SJCRH30 (cell line): ENCODE data around the gene CTBS. TPM values are rescaled to one million over a fixed set of nuclear protein-coding genes. Genes with fewer than 3 reads are reported as not detected.
A peak's percentile ranks its signal among the peaks of the same experiment; 100 is the strongest.

ENCODE experiments used
- DNase-seq, 2 experiments: peaks; one replicate each; pipeline ENCODE4 v3.0.0-alpha.2; 2015 to 2020
- H3K27ac ChIP-seq: fragments of 250-450 bp; sonication (Bioruptor Pico); 2 replicates; pipeline ENCODE4 v1.5.1; 2020; ENCODE audit warnings: mild to moderate bottlenecking, moderate library complexity
- H3K27me3 ChIP-seq: fragments of 250-450 bp; sonication (Bioruptor Pico); 2 replicates; pipeline ENCODE4 v1.5.1; 2020; ENCODE audit warnings: mild to moderate bottlenecking, moderate library complexity
- H3K36me3 ChIP-seq: fragments of 250-450 bp; sonication (Bioruptor Pico); 2 replicates; pipeline ENCODE4 v1.5.1; 2020; ENCODE audit warnings: mild to moderate bottlenecking, moderate library complexity
- H3K4me1 ChIP-seq: fragments of 250-450 bp; sonication (Bioruptor Pico); 2 replicates; pipeline ENCODE4 v1.5.1; 2020; ENCODE audit warnings: mild to moderate bottlenecking, moderate library complexity
- H3K4me3 ChIP-seq: fragments of 250-450 bp; sonication (Bioruptor Pico); 2 replicates; pipeline ENCODE4 v1.5.1; 2020; ENCODE audit warnings: mild to moderate bottlenecking, moderate library complexity
- H3K9me3 ChIP-seq: fragments of 250-450 bp; sonication (Bioruptor Pico); replicated peaks from 2 replicates; pipeline ENCODE4 v1.5.1; 2020; ENCODE audit warnings: mild to moderate bottlenecking, moderate library complexity
- total RNA-seq: library from RNA; depleted of rRNA; stranded (reverse); fragments of >200 nt; shearing (Covaris generic); gene quantifications from 2 replicates; pipeline ENCODE4 v1.2.3, GENCODE V29; 2014; rRNA removed

The CTBS gene
- 4.6 and 5.3 TPM in 2 replicates for total RNA-seq

DNA sequence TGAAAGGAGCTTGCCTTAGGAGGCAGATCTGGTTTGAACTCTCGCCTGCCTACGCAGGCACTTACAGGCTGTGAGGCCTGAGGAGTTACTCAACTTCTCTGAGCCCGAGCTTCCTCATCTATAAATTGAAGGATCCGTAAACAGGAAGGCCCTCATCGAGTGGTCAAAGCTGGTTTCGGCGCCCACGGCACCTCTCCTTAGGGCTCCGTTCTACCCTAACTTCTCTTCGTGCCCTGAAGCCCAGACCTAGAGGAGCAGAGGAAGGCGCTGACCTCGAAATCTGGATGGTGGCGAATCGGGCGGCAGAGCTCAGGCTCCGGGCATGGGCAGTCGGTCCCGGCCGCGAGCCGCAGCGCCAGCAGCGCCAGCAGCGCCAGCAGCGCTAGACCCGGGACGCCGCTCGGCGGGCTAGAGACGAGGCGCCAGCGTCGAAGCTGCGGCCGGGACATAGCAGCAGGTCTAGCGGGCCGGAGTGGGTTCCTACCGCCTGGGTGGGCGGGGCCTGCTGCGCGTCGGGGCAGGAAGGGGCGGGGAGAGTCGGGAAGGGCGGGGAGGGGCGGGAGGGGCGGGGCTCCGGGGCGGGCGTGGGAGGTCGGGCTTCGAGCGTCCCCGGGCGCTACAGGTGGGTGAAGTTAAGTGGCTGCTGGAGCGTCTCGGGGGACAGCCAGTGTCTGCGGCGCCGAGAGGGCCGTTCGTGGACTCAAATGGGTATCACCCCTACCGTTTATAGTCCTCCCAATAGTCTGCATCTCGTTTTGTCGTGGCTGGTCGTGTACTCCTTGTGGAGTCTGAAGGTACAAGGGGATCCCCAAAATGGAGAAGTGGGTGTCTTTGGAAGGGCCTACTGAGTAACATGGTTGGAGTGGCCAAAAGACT is at the start of gene CTBS:
TSS of gene CTBS (minus strand) at position 474 of the 876 bp plus-strand sequence. CDS start at position 449, 25 bp downstream.
- Histone ChIP-seq H3K4me1 (peaks cover 3% of the 10 kb centered on the region; the same call in 1 of the 2 replicates), H3K27ac (peak within 1 kb of the TSS; percentile 81), H3K9me3 (no peaks in the 10 kb centered on the region), H3K4me3 (peak within 1 kb of the TSS; percentile 77), H3K36me3 (no peaks in the 10 kb centered on the region), H3K27me3 (no peaks in the 10 kb centered on the region)
- DNase-seq = peak; percentile 84 to 88

GRCh38 chr1:84621553-84621952 is 47.3 kb upstream of the CTBS start:
- H3K4me1 ChIP-seq = no peaks in the 10 kb centered on the region
- H3K27me3 ChIP-seq = no peaks in the 10 kb centered on the region; the same call in 1 of the 2 replicates
- H3K4me3 ChIP-seq = no peak overlapping the region
- H3K9me3 ChIP-seq = no peaks in the 10 kb centered on the region
- no peaks in the 10 kb centered on the region for H3K36me3 ChIP-seq
- no peak for DNase-seq
- H3K27ac ChIP-seq = no peak overlapping the region

- no peaks in the 10 kb centered on the region for H3K36me3 ChIP-seq
- no peak overlapping the region for H3K27ac ChIP-seq
- no peaks in the 10 kb centered on the region for H3K4me1 ChIP-seq
- peak overlapping the region; percentile 56 for H3K4me3 ChIP-seq
- DNase-seq = peak; percentile 73 to 81
- H3K9me3 ChIP-seq = no peaks in the 10 kb centered on the region
- no peaks in the 10 kb centered on the region; the same call in 1 of the 2 replicates for H3K27me3 ChIP-seq
These were observed 46.6 kb upstream of the CTBS start for GRCh38 chr1:84620720-84621313.

GRCh38 chr1:84619383-84620102 is 45.3 kb upstream of the CTBS start:
- no peaks in the 10 kb centered on the region for H3K27me3 ChIP-seq
- H3K4me1 ChIP-seq = no peaks in the 10 kb centered on the region
- no peaks in the 10 kb centered on the region for H3K36me3 ChIP-seq
- H3K27ac ChIP-seq = no peak overlapping the region
- no peaks in the 10 kb centered on the region for H3K9me3 ChIP-seq
- H3K4me3 ChIP-seq = peak overlapping the region; percentile 56; the same call in 1 of the 2 replicates
- DNase-seq = no peak

DNA sequence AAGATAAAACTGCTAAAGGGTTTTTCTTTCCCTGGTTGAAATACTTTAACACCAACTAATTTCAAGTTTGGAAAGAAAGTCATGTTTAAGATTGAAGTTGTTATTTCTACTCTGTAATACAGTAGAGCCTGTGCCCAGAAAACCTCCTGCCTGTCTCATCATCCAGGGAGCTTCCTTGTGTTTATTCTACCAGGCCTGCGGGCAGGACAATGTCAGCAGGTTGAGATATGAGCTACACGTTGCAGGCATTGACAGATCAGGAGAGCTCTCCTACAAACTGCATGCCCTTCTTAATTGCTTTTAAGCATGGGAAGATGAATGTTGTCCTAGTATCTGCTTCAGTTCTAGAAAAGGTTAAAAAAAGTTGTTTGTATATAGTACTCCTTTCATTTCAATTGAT is 43.1 kb upstream of the CTBS start:
- H3K4me3 ChIP-seq = no peak overlapping the region
- no peaks in the 10 kb centered on the region for H3K36me3 ChIP-seq
- peaks cover 8% of the 10 kb centered on the region for H3K9me3 ChIP-seq
- no peak overlapping the region for H3K27ac ChIP-seq
- DNase-seq = no peak
- H3K4me1 ChIP-seq = no peaks in the 10 kb centered on the region
- H3K27me3 ChIP-seq = no peaks in the 10 kb centered on the region

DNA sequence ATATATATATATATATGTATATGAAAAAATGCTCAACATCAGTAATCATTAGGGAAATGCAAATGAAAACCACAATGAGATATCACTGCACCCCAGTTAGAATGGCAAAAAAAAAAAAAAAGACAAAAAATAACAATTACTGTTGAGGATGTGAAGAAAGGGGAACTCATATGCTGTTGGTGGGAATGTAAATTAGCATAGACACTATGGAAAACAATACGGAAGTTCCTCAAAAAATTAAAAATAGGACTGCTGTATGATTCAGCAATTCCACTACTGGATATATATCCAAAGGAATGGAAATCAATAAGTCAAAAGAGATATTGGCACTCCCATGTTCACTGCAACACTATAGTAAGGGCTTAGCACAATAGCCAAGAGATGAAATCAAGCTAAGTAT is 41.5 kb upstream of the CTBS start:
- peaks cover 8% of the 10 kb centered on the region for H3K9me3 ChIP-seq
- H3K27ac ChIP-seq = no peak overlapping the region
- no peaks in the 10 kb centered on the region for H3K36me3 ChIP-seq
- no peaks in the 10 kb centered on the region for H3K4me1 ChIP-seq
- no peak for DNase-seq
- no peak overlapping the region for H3K4me3 ChIP-seq
- H3K27me3 ChIP-seq = no peaks in the 10 kb centered on the region

- Histone ChIP-seq H3K36me3 (no peaks in the 10 kb centered on the region), H3K27ac (no peak overlapping the region), H3K9me3 (peaks cover 8% of the 10 kb centered on the region), H3K27me3 (no peaks in the 10 kb centered on the region), H3K4me1 (no peaks in the 10 kb centered on the region), H3K4me3 (no peak overlapping the region)
- no peak for DNase-seq
These were observed 39.6 kb upstream of the CTBS start for GRCh38 chr1:84613887-84614286.

DNA sequence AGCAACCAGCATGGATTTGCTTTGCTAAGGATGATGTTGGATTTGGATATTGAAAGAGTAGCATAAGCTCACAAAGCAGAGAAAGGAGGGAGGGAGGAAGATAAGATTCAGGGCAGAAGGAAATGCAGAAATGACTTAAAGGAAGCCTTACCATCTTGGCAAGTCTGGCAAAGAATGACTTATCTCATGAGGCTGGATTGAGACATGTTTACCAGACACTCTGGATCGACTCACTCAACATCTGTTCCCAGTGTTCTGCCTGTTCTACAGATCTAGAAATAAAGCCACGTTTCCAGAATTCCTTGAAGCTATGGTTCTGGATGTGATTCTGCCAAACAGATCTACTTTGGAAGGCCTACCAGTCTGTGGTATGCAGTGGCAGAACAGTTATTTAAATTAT is 38.8 kb upstream of the CTBS start:
- H3K9me3 ChIP-seq = peaks cover 8% of the 10 kb centered on the region
- no peak for DNase-seq
- no peak overlapping the region for H3K27ac ChIP-seq
- H3K4me3 ChIP-seq = no peak overlapping the region
- no peaks in the 10 kb centered on the region for H3K4me1 ChIP-seq
- no peaks in the 10 kb centered on the region for H3K27me3 ChIP-seq
- H3K36me3 ChIP-seq = no peaks in the 10 kb centered on the region

DNA sequence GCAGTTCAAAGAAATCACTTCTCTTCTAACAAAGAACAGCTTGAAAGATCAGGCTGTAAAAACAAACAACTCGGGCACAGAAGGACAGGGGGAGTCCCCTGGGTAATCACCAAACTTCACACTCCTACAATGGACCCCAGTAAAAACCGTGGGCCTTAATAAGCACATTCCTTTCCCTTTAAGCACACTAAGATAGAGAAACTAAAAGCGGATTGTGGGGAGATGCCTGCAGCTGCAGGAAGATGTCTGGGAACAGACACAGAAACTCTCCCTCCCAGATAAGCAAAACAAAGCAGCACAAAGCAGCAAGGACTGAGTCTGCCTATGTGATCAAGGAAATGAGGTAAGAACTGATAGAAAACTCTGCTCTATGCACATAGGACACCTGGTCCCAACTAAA is 37.6 kb upstream of the CTBS start:
- Histone ChIP-seq H3K36me3 (no peaks in the 10 kb centered on the region), H3K4me1 (no peaks in the 10 kb centered on the region), H3K4me3 (peak overlapping the region; percentile 34), H3K27ac (no peak overlapping the region), H3K9me3 (peaks cover 8% of the 10 kb centered on the region), H3K27me3 (no peaks in the 10 kb centered on the region)
- DNase-seq = peak; percentile 20 to 50

DNA sequence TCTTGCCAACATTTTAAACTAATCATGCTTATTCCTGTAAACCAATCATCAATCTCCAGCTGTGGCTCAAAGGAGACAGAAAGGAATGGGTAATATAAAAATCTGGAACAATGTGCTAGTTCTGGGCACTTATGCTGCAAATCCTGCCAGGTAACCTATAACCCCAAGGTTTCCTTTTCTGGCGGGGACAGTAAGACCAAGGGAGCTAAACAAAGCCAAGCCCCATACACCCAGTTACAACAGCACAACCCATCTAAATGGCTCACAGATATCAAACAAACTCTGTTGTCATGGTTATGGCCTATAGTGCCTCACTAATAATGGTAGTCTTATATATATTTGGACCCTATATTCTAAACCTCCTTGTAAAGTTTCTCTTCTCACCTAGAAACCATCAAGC is 36.9 kb upstream of the CTBS start:
- Histone ChIP-seq H3K27ac (no peak overlapping the region), H3K9me3 (peaks cover 8% of the 10 kb centered on the region), H3K27me3 (no peaks in the 10 kb centered on the region), H3K4me3 (no peak overlapping the region), H3K4me1 (no peaks in the 10 kb centered on the region), H3K36me3 (no peaks in the 10 kb centered on the region)
- DNase-seq = no peak

- no peak overlapping the region for H3K4me3 ChIP-seq
- H3K4me1 ChIP-seq = no peaks in the 10 kb centered on the region
- no peak for DNase-seq
- H3K27ac ChIP-seq = no peak overlapping the region
- 0 out of 2 replicates have a peak, but pooled peaks cover 8% of the 10 kb centered on the region for H3K9me3 ChIP-seq
- no peaks in the 10 kb centered on the region for H3K36me3 ChIP-seq
- H3K27me3 ChIP-seq = no peaks in the 10 kb centered on the region
These were observed 32.7 kb upstream of the CTBS start for GRCh38 chr1:84606977-84607376.

DNA sequence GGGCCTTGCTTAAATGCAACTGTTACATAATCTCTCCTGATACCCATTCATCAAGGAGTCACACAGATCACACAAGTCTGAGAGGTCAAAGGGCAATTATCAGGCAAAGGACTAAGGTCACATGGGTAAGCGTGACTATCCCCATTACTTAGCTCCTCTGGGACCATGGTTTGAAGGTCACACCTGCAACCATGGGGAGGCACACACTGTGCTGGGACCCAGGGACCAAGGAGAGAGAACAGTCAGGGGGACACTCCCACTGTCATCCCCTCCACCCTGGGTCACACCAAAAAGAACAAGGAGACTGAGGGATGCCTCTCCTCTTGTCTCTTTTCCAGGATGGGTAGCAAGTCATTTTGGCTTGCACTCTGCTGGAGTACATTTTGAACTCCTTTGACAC is 30.9 kb upstream of the CTBS start:
- Histone ChIP-seq H3K4me1 (no peaks in the 10 kb centered on the region), H3K27ac (no peak overlapping the region), H3K4me3 (no peak overlapping the region), H3K27me3 (no peaks in the 10 kb centered on the region), H3K9me3 (0 out of 2 replicates have a peak, but pooled peaks cover 8% of the 10 kb centered on the region), H3K36me3 (no peaks in the 10 kb centered on the region)
- no peak for DNase-seq

GRCh38 chr1:84603941-84604830 is 29.9 kb upstream of the CTBS start:
- Histone ChIP-seq H3K27me3 (no peaks in the 10 kb centered on the region), H3K9me3 (0 out of 2 replicates have a peak, but pooled peaks cover 8% of the 10 kb centered on the region), H3K36me3 (no peaks in the 10 kb centered on the region), H3K27ac (peak overlapping the region; percentile 18; the same call in 1 of the 2 replicates), H3K4me1 (no peaks in the 10 kb centered on the region), H3K4me3 (peak overlapping the region; percentile 47)
- DNase-seq = peak; percentile 59 to 79

GRCh38 chr1:84603223-84603622 is 29.0 kb upstream of the CTBS start:
- peak overlapping the region; percentile 18; the same call in 1 of the 2 replicates for H3K27ac ChIP-seq
- H3K36me3 ChIP-seq = no peaks in the 10 kb centered on the region
- H3K9me3 ChIP-seq = 0 out of 2 replicates have a peak, but pooled peaks cover 8% of the 10 kb centered on the region
- peak overlapping the region; percentile 47 for H3K4me3 ChIP-seq
- no peaks in the 10 kb centered on the region for H3K4me1 ChIP-seq
- peak; percentile 24 to 35 for DNase-seq
- H3K27me3 ChIP-seq = no peaks in the 10 kb centered on the region
